GM10266 (cell line): ENCODE data around the gene ZNF624.
A peak's percentile ranks its signal among the peaks of the same experiment; 100 is the strongest.
"Not testable (repeated sequence)": the region's sequence is repeated elsewhere in the genome, so short reads cannot be mapped to it uniquely, and the experiment has no call there.

ENCODE experiments used
- DNase-seq: peaks from one replicate; pipeline ENCODE4 v3.0.0; 2012; ENCODE audit errors: extremely low spot score
- TF ChIP-seq, protein P1 (sequence below): IDR thresholded peaks from 2 replicates; pipeline ENCODE4 v1.5.1; 2012; ENCODE audit warnings: mild to moderate bottlenecking, low read depth; ENCODE audit not compliant: control insufficient read depth, insufficient read depth; ENCODE audit errors: missing control alignments

Gene ZNF624

GRCh38 chr17:16653367-16654041 is at the start of gene ZNF624:
TSS of gene ZNF624 (minus strand) at chr17:16653850.
- DNase-seq: peak; percentile 92
- TF ChIP-seq, protein P1, sequence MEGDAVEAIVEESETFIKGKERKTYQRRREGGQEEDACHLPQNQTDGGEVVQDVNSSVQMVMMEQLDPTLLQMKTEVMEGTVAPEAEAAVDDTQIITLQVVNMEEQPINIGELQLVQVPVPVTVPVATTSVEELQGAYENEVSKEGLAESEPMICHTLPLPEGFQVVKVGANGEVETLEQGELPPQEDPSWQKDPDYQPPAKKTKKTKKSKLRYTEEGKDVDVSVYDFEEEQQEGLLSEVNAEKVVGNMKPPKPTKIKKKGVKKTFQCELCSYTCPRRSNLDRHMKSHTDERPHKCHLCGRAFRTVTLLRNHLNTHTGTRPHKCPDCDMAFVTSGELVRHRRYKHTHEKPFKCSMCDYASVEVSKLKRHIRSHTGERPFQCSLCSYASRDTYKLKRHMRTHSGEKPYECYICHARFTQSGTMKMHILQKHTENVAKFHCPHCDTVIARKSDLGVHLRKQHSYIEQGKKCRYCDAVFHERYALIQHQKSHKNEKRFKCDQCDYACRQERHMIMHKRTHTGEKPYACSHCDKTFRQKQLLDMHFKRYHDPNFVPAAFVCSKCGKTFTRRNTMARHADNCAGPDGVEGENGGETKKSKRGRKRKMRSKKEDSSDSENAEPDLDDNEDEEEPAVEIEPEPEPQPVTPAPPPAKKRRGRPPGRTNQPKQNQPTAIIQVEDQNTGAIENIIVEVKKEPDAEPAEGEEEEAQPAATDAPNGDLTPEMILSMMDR: no peak

DNA sequence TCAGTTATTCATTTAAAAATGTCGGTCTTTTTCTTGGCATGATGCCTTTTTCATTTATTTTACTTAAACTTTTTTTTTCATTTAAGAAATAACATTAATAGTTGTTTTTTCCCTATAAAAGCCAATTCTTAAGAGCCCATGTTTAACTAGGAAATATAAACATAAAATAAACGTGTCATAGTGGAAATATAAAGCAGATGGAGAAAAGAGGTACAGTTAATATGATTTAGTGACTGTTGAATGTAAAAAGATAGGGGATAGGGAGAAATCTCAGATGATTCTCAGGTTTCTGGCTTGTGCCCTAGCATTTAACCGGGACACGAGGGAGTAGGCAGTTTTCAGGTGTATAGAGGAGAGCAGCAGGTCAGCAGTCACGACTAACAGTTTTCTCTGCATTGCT is 44.0 kb upstream of the ZNF624 start:
- DNase-seq: not testable (repeated sequence)

DNA sequence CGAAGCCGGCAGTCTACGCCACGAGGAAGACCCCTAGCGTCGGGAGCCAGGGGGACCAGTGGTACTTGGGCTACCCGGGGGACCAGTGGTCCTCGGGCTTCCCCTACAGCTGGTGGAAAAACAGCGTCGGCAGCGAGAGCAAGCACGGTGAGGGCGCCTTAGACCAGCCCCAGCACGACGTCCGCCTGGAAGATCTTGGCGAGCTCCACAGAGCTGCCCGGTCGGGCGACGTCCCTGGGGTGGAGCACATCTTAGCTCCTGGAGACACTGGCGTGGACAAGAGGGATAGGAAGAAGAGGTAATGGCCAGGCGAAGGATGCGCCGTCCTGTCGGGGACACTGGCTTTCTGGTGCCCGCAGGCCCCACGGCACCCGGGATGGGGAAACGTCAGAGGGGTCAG is 36.8 kb upstream of the ZNF624 start:
- DNase-seq: not testable (repeated sequence)

DNA sequence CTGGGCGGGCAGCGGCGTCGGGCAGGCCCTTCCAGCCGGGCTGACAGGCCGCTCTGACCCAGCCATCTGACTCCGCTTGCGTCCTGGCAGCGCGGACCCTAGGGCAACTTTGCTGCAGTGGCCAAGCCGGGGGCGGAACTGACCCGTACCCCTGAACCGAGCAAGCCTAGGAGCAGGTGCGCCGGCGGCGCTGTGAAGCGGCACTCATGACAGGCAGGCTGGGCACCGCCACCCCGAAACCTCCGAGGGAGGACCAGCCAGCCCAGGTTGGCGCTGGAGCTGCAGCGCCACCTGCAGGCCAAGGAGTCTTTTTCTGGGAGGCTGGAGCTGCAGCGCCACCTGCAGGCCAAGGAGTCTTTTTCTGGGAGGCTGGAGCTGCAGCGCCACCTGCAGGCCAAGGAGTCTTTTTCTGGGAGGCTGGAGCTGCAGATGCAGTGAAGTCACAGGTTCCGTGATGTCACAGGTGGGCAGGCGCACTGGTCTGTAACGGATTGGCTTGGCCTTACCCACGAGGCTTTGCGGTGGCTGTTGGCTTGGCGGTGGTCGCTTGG is 36.2 kb upstream of the ZNF624 start, which contains the start of gene CCDC144A:
Gene CCDC144A (plus strand): TSS at position 511 of the 551 bp plus-strand sequence. CDS start 160 bp downstream, outside the sequence.
- not testable (repeated sequence) for DNase-seq

DNA sequence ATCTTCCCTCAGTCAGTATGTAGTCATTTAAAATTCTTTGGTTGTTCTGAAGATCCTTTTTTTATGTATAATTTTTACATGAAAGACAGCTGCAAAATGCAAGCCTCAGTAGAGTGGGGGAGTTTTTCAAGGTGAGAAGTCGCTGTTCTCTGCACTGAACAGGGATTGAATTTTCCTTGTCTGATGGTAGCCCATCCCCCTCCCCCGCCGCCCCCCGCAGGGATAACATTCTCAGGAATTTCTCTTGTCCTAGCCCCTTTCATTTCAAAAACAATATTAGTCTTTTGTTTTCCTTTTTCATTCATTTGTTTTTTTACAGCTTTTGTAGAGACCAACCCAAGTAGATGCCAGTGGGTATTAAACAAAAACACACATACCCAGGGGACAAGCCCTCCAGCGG is 33.5 kb upstream of the ZNF624 start:
- not testable (repeated sequence) for DNase-seq

More for the DNA sequence above, 36.2 kb upstream of the ZNF624 start, which contains the start of gene CCDC144A:
- TF ChIP-seq, protein P1: peak; percentile 56

- DNase-seq: not testable (repeated sequence)
Measured at GRCh38 chr17:16686019-16686418, 32.4 kb upstream of the ZNF624 start.

GRCh38 chr17:16683290-16684138 is 29.9 kb upstream of the ZNF624 start:
- DNase-seq: not testable (repeated sequence)

DNA sequence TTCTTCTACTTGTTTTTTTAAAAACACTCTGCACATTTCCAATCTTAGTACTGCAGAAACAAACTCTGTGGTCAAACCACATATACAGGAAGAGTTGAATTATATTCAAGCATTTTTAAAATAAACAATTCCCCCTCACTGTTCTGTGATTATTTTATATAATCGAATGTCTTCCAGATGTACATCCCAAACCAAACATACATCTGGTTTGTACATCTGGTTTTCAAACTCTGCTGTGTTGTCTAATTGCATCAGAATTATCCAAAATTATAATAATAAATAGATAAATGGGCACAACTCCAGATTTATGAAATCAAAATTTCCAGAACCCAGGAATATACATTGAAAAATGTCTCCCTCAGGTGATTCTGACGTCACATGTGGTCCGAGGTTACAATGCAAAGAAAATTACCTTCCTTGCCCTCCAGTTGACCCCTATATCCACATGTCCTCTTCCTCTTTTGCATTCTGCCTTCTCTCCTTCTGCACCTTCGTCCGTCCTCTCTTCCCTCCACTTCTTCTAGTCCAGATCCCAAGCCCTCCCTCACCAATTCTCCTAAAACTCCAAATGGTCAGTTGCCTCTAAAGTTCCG is 23.1 kb upstream of the ZNF624 start:
- DNase-seq: no peak
- TF ChIP-seq, protein P1: no peak

DNA sequence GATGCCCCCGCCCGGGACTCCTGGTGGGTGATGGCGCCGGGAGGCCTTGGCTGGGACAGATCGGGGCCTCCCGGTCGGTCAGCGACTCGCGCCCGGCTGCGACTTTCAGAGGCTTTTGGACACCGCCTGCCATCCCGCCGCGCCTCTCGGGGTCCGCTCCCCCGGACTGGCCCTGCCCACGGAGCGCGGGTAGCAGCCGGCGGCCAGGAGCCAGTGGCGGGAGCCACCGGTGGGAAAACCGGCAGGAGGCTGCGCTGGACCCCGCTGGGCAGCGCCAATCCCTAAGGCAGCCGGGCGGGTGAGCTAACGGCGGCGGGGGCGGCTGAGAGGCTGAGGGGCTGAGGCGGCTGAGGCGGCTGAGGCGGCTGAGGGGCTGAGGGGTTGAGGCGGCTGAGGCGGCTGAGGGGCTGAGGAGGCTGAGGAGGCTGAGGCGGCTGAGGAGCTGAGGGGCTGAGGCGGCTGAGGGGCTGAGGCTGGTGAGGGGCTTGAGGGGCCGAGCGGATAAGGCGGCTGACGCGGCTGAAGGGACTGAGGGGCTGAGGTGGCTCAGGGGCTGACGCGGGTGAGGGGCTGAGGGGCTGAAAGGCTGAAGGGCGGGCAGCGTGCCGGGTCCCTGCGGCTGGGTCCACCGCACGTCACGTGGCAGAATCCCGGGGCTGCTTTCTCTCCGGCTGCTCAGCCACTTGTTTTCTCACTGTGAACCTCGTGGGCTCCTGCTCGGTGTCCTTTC is 13.4 kb upstream of the ZNF624 start:
- DNase-seq: not testable (repeated sequence)

DNA sequence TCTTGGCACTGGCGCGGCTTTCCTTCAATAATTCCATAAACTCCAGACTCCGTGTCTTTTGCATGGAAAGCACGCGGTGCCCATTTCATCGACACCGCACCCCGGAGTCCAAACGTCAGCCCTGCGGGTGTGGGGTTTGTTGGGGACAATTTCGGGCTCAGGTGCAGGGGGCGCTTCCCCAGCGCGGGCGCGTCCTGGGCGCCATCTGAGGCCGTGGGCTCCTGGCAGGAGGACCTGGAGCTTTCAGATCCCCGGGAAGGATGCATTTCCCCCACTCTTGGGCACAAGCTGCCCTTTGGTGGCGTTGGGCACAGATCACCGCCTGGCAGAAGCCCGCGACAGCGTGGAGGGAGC is 12.9 kb upstream of the ZNF624 start:
- not testable (repeated sequence) for DNase-seq

DNA sequence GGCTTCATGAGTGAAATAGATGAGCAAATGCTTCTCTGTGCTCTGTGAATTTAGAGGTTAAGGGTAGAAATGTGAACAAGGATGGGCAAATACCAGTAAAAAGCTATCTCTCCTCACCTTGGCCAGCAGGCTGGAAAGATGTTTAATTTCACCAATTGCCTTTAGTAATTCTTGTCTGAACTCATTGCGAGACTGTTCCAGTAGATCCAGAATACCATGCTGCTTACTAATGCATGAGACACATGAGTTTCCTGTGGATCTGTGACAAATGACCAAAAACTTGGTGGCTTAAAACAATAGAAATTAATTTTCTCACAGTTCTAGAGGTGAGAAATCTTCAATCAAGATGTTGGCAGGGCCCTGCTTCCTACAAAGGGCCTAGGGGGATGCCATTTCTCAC is 9.3 kb upstream of the ZNF624 start:
- TF ChIP-seq, protein P1: no peak
- no peak for DNase-seq
